ENCODE data around the gene FBXW11.
"Not testable (repeated sequence)": the region's sequence is repeated elsewhere in the genome, so short reads cannot be mapped to it uniquely, and the experiment has no call there.

- not testable (repeated sequence) for TF ChIP-seq CTCF, POLR2A (IDR thresholded peaks at IDR 0.05)
Observed at GRCh38 chr5:171941275-171941674, 65.2 kb downstream of the FBXW11 start.
